GOT3 (cell line): ENCODE results near the gene PGA4.
"Not testable (repeated sequence)": the region's sequence is repeated elsewhere in the genome, so short reads cannot be mapped to it uniquely, and the experiment has no call there.

Experiments used
- DNase-seq: peaks from one replicate; lab custom pipeline; 2025; ENCODE audit warnings: mixed read lengths; lab: John Stamatoyannopoulos, UW

PGA4 gene

DNA sequence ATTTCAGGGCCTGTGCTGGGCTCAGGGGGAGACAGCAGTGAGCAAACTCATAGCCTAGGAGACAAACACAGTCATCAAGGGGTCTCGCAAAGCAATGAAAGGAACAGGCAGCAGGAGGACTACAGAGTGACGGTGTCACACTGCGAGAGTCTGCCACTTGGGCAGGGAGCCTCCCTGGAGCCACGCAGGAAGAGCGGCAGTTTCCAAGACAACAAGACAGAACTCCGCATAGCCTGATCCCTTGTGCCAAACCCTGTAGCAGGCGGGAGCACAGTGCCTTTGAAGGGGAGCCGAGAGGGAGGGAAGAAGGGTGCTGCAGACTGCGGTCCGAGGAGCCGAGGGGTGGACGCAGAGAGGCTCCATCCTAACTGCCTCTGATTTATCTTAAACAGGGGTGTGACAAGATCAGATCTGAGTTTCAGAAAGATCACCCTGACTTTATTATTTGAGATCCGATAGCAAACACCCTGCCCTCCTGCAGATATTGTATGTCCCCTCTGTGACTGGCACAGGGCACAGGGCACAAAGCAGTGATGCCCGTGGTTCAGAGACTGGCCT lies 17.6 kb upstream of the PGA4 start:
- not testable (repeated sequence) for DNase-seq

DNA sequence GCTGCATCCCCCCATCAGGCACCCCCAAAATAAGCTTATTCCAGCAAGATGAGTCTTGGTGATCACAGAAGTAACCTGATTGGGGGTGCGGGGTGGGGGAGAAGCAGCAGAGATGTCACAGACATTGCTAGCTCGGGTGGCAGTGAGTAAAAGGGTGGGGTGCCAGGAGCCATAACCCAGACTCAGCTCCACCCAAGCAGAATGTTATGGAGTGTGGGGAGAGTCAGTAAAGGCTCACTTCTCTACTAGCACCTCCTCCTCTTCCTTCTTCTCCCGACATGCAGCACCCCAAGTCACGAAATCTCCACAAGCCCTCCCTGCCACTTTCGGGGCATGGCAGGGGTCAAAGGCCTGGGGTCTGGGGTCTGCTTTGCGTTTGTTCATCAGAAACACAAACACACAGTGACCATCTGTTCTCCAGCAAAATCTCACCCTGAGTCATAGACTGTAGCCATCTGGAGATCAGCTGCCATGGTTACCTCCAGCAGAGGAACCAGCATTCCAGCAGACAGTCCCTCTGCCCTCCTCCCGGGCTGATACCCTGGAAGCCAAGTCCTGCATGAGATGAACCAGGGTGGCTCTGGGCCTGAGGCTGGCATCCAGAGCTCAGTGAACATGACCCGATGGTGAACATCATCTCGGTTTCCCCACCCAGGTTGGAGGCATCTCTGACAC lies 14.4 kb upstream of the PGA4 start:
- not testable (repeated sequence) for DNase-seq

DNA sequence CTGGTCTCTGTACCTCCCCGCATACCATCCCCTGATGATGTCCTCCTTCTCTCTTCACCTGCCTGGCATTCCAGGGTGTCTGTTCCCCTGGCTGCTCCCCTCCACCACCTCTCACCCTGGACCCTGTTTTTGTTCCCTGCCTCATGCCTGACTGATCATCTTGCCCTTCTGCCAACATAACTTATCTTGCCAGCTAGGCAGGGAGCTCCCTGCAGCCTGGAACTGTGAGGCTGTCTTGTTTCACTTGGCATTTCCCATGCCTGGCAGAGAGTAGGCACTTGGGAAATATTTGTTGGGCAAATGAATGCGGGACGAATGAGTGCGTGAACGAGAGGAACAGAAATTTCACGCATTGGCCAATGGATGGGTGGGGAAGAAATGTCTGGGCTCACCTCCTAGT lies 11.5 kb upstream of the PGA4 start:
- not testable (repeated sequence) for DNase-seq

DNA sequence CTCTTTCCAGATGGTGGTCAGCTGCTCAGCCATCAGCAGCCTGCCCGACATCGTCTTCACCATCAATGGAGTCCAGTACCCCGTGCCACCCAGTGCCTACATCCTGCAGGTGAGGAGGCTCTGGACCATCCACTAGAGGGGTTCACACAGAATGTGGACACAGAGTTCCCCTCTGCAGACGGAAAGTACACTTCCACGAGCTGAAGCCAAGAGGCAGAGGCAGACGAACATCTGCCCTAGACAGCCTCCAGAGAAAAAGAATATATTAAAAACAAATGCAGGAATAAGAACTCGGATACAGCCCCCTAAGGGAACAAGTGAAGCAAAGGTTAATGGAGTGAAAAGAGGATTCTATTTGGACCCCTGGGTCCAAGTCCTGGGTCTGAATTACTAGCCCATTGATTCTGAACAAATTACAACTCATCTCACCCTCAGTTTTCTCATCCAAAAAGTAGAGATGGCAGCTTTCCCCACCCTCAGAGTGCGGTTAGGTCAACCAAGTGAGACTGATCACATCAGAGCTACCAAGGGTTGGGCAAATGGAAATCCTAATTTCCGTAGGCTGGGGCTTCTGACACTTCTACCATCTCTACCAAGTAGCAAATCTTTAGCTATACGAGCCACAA lies 10.7 kb upstream of the PGA4 start:
- DNase-seq: not testable (repeated sequence)

DNA sequence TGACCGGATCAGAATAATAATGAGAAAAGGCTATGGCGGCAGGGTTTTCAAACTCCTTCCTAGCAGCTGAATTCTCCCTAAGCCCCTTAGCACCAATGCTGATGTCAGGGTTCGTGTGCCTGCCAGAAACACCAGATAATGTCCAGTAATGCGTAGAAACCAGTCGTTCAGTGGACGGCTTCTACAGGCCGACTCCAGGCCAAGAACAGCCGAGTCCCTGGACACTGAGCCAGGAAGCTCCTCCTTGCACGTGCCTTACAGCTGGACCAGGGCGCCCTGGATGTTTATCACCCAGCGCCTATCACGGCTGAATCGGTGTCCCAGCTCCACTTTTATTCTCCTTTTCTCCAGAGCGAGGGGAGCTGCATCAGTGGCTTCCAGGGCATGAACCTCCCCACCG lies 9.9 kb upstream of the PGA4 start:
- DNase-seq: not testable (repeated sequence)

DNA sequence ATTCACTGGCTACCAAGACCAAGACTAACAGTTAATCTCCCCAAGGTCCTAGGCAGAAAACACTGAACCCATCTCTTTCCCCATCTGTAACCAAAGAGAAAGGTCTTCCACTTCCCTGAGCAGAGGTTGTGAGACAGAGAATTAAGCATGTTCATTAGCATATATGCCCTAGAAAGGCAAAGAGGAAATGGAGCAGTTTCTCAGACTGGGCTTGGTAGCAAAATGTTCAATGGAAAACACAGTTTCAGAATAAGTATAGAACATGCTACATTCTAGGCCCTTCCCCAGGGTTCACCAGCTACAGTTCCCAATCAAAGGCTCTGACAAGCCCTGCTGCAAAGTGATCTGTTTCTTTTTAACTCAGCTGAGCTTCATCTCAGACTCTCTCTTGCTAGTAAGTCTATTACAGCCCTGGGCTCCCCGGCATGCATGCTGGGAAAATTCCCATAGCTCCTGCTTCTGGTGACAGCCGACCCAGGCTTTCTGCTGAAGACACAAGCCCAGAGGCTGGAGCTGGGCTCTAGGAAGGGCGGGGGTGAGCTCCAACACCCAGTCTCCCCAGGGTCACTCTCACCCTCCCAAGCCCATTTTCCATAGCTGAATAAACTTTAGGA lies 8.3 kb upstream of the PGA4 start:
- DNase-seq: not testable (repeated sequence)

DNA sequence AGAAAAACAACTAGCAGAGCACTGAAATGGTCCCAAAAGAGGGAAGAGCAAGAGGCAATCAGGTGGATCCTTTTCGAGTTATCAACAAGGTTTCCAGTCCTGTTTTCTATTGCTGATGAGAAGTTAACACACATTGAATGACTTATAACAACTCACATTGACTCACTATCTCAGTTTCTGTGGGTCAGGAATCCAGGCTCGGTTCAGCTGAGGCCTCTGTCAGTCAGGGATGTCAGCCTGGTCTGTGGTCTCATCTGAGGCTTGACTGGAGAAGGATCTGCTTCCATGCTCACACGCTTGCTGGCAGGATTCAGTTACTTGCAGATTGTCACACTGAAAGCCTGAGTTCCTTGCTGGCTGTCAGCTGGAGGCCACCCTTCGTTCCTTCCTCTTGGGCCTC lies 3.8 kb upstream of the PGA4 start:
- DNase-seq: not testable (repeated sequence)

DNA sequence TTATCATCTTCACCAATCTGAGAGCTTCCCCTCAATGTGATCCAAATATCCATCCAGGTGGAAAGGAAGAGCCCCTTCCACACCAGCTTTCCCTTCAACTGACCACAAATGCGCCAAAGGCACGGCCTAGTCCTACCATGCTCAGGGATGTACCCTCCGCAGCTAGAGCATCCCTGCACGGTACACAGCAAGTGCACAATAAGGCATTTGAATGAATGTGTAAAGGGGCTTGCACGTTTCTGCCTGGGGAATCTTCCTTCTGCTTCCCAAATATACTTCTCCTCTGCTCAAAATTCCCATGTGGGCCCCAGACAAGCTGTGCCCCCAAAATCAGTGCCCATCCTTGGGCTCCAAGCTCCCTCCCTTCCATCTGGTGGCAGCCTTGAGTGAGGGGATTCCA lies 3.1 kb upstream of the PGA4 start:
- not testable (repeated sequence) for DNase-seq

DNA sequence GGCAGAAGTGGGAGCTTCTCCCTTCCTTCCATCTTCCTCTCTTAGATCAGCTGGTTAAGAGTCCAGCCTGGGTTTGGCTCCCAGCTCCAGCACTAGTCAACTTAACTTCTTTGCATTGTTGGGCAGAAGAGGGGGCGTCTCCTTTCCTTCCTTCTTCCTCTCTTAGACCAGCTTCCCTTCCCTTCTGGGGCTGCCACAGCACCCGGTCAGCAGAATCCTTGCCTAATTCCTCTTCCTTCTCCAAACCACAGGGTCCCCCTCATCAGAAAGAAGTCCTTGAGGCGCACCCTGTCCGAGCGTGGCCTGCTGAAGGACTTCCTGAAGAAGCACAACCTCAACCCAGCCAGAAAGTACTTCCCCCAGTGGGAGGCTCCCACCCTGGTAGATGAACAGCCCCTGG lies 545 bp downstream of the PGA4 start:
- not testable (repeated sequence) for DNase-seq

DNA sequence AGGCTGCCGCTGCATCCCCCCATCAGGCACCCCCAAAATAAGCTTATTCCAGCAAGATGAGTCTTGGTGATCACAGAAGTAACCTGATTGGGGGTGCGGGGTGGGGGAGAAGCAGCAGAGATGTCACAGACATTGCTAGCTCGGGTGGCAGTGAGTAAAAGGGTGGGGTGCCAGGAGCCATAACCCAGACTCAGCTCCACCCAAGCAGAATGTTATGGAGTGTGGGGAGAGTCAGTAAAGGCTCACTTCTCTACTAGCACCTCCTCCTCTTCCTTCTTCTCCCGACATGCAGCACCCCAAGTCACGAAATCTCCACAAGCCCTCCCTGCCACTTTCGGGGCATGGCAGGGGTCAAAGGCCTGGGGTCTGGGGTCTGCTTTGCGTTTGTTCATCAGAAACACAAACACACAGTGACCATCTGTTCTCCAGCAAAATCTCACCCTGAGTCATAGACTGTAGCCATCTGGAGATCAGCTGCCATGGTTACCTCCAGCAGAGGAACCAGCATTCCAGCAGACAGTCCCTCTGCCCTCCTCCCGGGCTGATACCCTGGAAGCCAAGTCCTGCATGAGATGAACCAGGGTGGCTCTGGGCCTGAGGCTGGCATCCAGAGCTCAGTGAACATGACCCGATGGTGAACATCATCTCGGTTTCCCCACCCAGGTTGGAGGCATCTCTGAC lies 4.5 kb downstream of the PGA4 start:
- not testable (repeated sequence) for DNase-seq

DNA sequence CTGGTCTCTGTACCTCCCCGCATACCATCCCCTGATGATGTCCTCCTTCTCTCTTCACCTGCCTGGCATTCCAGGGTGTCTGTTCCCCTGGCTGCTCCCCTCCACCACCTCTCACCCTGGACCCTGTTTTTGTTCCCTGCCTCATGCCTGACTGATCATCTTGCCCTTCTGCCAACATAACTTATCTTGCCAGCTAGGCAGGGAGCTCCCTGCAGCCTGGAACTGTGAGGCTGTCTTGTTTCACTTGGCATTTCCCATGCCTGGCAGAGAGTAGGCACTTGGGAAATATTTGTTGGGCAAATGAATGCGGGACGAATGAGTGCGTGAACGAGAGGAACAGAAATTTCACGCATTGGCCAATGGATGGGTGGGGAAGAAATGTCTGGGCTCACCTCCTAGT lies 7.3 kb downstream of the PGA4 start:
- not testable (repeated sequence) for DNase-seq

DNA sequence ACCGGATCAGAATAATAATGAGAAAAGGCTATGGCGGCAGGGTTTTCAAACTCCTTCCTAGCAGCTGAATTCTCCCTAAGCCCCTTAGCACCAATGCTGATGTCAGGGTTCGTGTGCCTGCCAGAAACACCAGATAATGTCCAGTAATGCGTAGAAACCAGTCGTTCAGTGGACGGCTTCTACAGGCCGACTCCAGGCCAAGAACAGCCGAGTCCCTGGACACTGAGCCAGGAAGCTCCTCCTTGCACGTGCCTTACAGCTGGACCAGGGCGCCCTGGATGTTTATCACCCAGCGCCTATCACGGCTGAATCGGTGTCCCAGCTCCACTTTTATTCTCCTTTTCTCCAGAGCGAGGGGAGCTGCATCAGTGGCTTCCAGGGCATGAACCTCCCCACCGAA lies 8.9 kb downstream of the PGA4 start:
- DNase-seq: not testable (repeated sequence)

DNA sequence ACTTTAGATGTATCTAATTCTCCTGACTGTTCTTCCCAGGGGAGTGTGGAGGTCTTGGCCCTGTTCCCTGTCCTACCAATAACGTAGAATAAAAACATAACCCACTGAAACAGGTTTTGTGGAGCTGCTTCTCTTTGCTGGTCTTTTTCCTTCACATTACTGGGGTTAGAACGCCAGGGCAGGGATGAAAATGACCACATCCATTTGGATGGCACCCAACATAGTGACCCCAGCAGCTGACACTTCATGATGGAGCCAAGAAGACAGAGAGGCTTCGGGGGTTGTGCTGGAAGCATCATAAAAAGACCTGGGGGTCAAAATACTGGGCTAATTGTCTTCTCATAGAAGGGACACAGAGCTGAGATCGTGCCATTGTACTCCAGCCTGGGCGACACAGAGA lies 9.4 kb downstream of the PGA4 start:
- DNase-seq: not testable (repeated sequence)

DNA sequence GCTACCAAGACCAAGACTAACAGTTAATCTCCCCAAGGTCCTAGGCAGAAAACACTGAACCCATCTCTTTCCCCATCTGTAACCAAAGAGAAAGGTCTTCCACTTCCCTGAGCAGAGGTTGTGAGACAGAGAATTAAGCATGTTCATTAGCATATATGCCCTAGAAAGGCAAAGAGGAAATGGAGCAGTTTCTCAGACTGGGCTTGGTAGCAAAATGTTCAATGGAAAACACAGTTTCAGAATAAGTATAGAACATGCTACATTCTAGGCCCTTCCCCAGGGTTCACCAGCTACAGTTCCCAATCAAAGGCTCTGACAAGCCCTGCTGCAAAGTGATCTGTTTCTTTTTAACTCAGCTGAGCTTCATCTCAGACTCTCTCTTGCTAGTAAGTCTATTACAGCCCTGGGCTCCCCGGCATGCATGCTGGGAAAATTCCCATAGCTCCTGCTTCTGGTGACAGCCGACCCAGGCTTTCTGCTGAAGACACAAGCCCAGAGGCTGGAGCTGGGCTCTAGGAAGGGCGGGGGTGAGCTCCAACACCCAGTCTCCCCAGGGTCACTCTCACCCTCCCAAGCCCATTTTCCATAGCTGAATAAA lies 10.5 kb downstream of the PGA4 start:
- not testable (repeated sequence) for DNase-seq

DNA sequence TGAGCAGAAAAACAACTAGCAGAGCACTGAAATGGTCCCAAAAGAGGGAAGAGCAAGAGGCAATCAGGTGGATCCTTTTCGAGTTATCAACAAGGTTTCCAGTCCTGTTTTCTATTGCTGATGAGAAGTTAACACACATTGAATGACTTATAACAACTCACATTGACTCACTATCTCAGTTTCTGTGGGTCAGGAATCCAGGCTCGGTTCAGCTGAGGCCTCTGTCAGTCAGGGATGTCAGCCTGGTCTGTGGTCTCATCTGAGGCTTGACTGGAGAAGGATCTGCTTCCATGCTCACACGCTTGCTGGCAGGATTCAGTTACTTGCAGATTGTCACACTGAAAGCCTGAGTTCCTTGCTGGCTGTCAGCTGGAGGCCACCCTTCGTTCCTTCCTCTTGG lies 15.0 kb downstream of the PGA4 start:
- DNase-seq: not testable (repeated sequence)

DNA sequence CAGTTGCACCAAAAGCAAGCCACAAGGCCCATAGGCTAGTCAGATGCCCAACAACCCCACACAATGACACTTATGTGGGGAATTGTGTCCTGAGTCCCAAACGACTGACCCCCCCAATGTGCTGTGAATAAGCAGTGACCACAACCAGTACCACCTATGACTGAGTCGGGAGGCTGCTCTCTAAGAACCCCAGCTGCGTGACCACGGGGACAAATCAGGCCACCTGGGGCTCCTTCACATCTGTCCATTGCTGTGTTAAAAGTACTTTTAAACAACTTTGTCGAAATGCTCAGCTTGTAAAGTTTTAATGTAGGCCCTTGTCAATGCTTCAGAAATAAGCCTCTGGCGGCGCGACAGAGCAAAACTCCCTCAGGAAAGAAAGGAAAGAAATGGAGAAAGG lies 18.1 kb downstream of the PGA4 start:
- DNase-seq: not testable (repeated sequence)

DNA sequence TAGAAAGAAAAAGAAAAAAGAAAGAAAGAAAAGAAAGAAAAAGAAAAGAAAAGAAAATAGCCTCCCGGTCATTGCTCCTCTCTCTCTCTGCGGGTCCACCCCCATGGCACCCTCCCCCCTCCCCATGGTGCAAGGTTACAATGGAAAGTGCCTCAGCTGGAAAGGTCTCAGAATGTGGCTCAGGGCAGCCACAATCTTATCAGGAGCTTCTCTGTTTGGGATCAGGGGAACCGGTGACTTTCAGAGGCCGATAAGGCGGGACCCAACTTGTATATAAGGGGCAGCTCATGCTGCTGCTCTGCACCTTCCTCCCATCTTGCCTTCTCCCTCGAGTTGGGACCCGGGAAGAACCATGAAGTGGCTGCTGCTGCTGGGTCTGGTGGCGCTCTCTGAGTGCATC lies 18.7 kb downstream of the PGA4 start, which contains the start of gene PGA5:
Gene PGA5, plus strand, starts transcription at position 301 of the 400 bp plus-strand sequence. Its CDS starts 52 bp downstream, at position 353.
- DNase-seq: not testable (repeated sequence)

DNA sequence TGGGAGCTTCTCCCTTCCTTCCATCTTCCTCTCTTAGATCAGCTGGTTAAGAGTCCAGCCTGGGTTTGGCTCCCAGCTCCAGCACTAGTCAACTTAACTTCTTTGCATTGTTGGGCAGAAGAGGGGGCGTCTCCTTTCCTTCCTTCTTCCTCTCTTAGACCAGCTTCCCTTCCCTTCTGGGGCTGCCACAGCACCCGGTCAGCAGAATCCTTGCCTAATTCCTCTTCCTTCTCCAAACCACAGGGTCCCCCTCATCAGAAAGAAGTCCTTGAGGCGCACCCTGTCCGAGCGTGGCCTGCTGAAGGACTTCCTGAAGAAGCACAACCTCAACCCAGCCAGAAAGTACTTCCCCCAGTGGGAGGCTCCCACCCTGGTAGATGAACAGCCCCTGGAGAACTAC lies 19.4 kb downstream of the PGA4 start:
- not testable (repeated sequence) for DNase-seq

DNA sequence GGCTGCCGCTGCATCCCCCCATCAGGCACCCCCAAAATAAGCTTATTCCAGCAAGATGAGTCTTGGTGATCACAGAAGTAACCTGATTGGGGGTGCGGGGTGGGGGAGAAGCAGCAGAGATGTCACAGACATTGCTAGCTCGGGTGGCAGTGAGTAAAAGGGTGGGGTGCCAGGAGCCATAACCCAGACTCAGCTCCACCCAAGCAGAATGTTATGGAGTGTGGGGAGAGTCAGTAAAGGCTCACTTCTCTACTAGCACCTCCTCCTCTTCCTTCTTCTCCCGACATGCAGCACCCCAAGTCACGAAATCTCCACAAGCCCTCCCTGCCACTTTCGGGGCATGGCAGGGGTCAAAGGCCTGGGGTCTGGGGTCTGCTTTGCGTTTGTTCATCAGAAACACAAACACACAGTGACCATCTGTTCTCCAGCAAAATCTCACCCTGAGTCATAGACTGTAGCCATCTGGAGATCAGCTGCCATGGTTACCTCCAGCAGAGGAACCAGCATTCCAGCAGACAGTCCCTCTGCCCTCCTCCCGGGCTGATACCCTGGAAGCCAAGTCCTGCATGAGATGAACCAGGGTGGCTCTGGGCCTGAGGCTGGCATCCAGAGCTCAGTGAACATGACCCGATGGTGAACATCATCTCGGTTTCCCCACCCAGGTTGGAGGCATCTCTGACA lies 23.3 kb downstream of the PGA4 start:
- DNase-seq: not testable (repeated sequence)

DNA sequence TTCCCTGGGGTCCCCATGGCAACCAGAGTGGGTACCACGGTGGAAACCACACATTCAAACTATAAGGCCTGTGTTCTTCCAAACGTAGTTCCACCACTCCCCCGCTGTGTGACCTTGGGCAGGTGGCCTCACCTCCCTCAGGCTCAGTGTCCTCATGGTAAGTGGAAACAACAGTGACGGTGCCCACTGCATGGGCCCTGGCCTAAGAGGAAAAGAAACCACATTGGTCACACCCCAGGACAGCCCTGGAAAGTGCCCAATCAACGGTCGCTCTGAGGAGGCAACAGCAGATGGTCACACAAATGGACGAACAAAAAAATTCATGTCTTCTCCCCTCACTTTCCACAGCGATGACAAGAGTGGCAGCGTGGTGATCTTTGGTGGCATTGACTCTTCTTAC lies 25.9 kb downstream of the PGA4 start:
- not testable (repeated sequence) for DNase-seq

DNA sequence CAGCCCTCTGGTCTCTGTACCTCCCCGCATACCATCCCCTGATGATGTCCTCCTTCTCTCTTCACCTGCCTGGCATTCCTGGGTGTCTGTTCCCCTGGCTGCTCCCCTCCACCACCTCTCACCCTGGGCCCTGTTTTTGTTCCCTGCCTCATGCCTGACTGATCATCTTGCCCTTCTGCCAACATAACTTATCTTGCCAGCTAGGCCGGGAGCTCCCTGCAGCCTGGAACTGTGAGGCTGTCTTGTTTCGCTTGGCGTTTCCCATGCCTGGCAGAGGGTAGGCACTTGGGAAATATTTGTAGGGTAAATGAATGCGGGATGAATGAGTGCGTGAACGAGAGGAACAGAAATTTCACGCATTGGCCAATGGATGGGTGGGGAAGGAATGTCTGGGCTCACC lies 27.1 kb downstream of the PGA4 start:
- not testable (repeated sequence) for DNase-seq
